8988T (cell line): ENCODE data around the gene TDO2.
"Not testable (repeated sequence)": the region's sequence is repeated elsewhere in the genome, so short reads cannot be mapped to it uniquely, and the experiment has no call there.

Experiments
- DNase-seq: peaks from one replicate; pipeline ENCODE4 v3.0.0; 2011

TDO2 gene

GRCh38 chr4:155903453-155903852, at the start of gene TDO2:
Gene TDO2 (plus strand): TSS chr4:155903696. CDS start chr4:155903759, 63 bp downstream.
- DNase-seq: no peak

- no peak for DNase-seq
Measured at GRCh38 chr4:155854582-155855226, 48.8 kb upstream of the TDO2 start.

GRCh38 chr4:155855897-155856296, 47.6 kb upstream of the TDO2 start:
- DNase-seq: no peak

GRCh38 chr4:155866177-155866576, 37.3 kb upstream of the TDO2 start, which contains the start of gene ASIC5:
Gene ASIC5 (minus strand): TSS chr4:155866277. CDS start chr4:155866226, 51 bp downstream.
- DNase-seq: no peak

GRCh38 chr4:155875878-155876277, 27.6 kb upstream of the TDO2 start:
- DNase-seq: no peak

- no peak for DNase-seq
Measured at GRCh38 chr4:155877971-155878370, 25.5 kb upstream of the TDO2 start.

- DNase-seq: no peak
Measured at GRCh38 chr4:155878611-155879010, 24.9 kb upstream of the TDO2 start.

GRCh38 chr4:155879767-155880166, 23.7 kb upstream of the TDO2 start:
- DNase-seq: no peak

- DNase-seq: no peak
Measured at GRCh38 chr4:155881555-155881954, 21.9 kb upstream of the TDO2 start.

GRCh38 chr4:155883895-155884294, 19.6 kb upstream of the TDO2 start:
- no peak for DNase-seq

GRCh38 chr4:155885666-155886065, 17.8 kb upstream of the TDO2 start:
- no peak for DNase-seq

- DNase-seq: no peak
Measured at GRCh38 chr4:155887045-155887444, 16.5 kb upstream of the TDO2 start.

- no peak for DNase-seq
Measured at GRCh38 chr4:155887847-155888570, 15.5 kb upstream of the TDO2 start.

GRCh38 chr4:155889031-155889793, 14.3 kb upstream of the TDO2 start:
- no peak for DNase-seq

GRCh38 chr4:155889946-155890345, 13.6 kb upstream of the TDO2 start:
- no peak for DNase-seq

- no peak for DNase-seq
Measured at GRCh38 chr4:155891058-155891457, 12.4 kb upstream of the TDO2 start.

- not testable (repeated sequence) for DNase-seq
Measured at GRCh38 chr4:155898371-155898770, 5.1 kb upstream of the TDO2 start.

- DNase-seq: no peak
Measured at GRCh38 chr4:155899891-155900290, 3.6 kb upstream of the TDO2 start.

- DNase-seq: no peak
Measured at GRCh38 chr4:155900381-155900780, 3.1 kb upstream of the TDO2 start.

- no peak for DNase-seq
Measured at GRCh38 chr4:155901013-155901412, 2.5 kb upstream of the TDO2 start.

- no peak for DNase-seq
Measured at GRCh38 chr4:155904331-155904730, 835 bp downstream of the TDO2 start.

- no peak for DNase-seq
Measured at GRCh38 chr4:155906554-155907247, 3.2 kb downstream of the TDO2 start.

- no peak for DNase-seq
Measured at GRCh38 chr4:155907556-155907955, 4.1 kb downstream of the TDO2 start.
